T-helper 17 cell (primary cell): ENCODE results near the gene ZNF79. TPM values are rescaled to one million over a fixed set of nuclear protein-coding genes. Genes with fewer than 3 reads are reported as not detected.

ENCODE experiments used
- ATAC-seq: fragments of 150-1000 bp; cut with Tn5 transposase; 2 replicates; pipeline ENCODE4 v1.10.0; 2021; ENCODE audit warnings: mild to moderate bottlenecking, moderate library complexity
- DNase-seq, 3 donors: peaks; one replicate each; pipeline versions ENCODE4 v3.0.0 to v3.0.0-alpha.2; 2020 to 2021
- H3K9me3 ChIP-seq: one replicate; pipeline ENCODE4 v1.7.0; 2013; ENCODE audit warnings: low read length, mild to moderate bottlenecking; ENCODE audit not compliant: control insufficient read depth, poor library complexity, severe bottlenecking
- H3K27ac Mint-ChIP-seq: one replicate; pipeline ENCODE4 v1.8.0; 2022; ENCODE audit warnings: mild to moderate bottlenecking, moderate library complexity, mixed read lengths
- H3K27me3 Mint-ChIP-seq: one replicate; pipeline ENCODE4 v1.8.0; 2022; ENCODE audit warnings: mixed read lengths
- H3K36me3 Mint-ChIP-seq: one replicate; pipeline ENCODE4 v1.8.0; 2022; ENCODE audit warnings: low read depth, mixed read lengths
- H3K4me1 Mint-ChIP-seq: one replicate; pipeline ENCODE4 v1.8.0; 2022; ENCODE audit warnings: mild to moderate bottlenecking, mixed read lengths
- H3K4me3 Mint-ChIP-seq: one replicate; pipeline ENCODE4 v1.8.0; 2022; ENCODE audit warnings: mild to moderate bottlenecking, moderate library complexity, mixed read lengths
- total RNA-seq, 4 donors: library from RNA in 2 of 4; stranded (reverse) in 2 of 4; gene quantifications; one replicate each; pipeline ENCODE4 v1.2.3 and lab custom pipeline; 2022 to 2026

The ZNF79 gene
- total RNA-seq, 2 donors from 2014 or later, result 7.9 to 8.4 TPM

GRCh38 chr9:127422133-127422782, 1.9 kb upstream of the ZNF79 start:
- DNase-seq (no peak), ATAC-seq (no peak)
- H3K9me3 ChIP-seq, result no peaks in the 10 kb centered on the region
- Mint-ChIP-seq H3K36me3 (peaks cover 2% of the 10 kb centered on the region), H3K27ac (peak overlapping the region; percentile 97), H3K27me3 (no peaks in the 10 kb centered on the region), H3K4me1 (peaks cover 33% of the 10 kb centered on the region), H3K4me3 (no peak overlapping the region)

- H3K9me3 ChIP-seq, result no peaks in the 10 kb centered on the region
- Mint-ChIP-seq H3K4me1 (peaks cover 35% of the 10 kb centered on the region), H3K27me3 (no peaks in the 10 kb centered on the region), H3K27ac (peak overlapping the region; percentile 97), H3K4me3 (peak overlapping the region; percentile 98), H3K36me3 (peaks cover 2% of the 10 kb centered on the region)
- ATAC-seq (no peak), DNase-seq (no peak)
Observed at GRCh38 chr9:127422787-127423186, 1.4 kb upstream of the ZNF79 start.

- no peaks in the 10 kb centered on the region for H3K27me3 Mint-ChIP-seq
Observed at GRCh38 chr9:127423476-127423933, 677 bp upstream of the ZNF79 start.

GRCh38 chr9:127424676-127424999, 456 bp downstream of the ZNF79 start:
- peak overlapping the region; percentile 98 for H3K4me3 Mint-ChIP-seq
- no peaks in the 10 kb centered on the region for H3K27me3 Mint-ChIP-seq
- H3K36me3 Mint-ChIP-seq, result peaks cover 2% of the 10 kb centered on the region
- ATAC-seq (peak; percentile 64), DNase-seq (peak in 2 of 3 donors; percentile 21 to 25)
- H3K27ac Mint-ChIP-seq, result peak overlapping the region; percentile 97
- H3K9me3 ChIP-seq, result no peaks in the 10 kb centered on the region
- peaks cover 32% of the 10 kb centered on the region for H3K4me1 Mint-ChIP-seq

More at GRCh38 chr9:127423476-127423933, 677 bp upstream of the ZNF79 start:
- DNase-seq, result no peak
- Mint-ChIP-seq H3K36me3 (peaks cover 2% of the 10 kb centered on the region), H3K27ac (peak overlapping the region; percentile 97), H3K4me3 (peak overlapping the region; percentile 98), H3K4me1 (peaks cover 35% of the 10 kb centered on the region)
- no peaks in the 10 kb centered on the region for H3K9me3 ChIP-seq
- ATAC-seq, result no peak

GRCh38 chr9:127426756-127427155, 2.6 kb downstream of the ZNF79 start:
- no peak for ATAC-seq
- peaks cover 5% of the 10 kb centered on the region for H3K36me3 Mint-ChIP-seq
- peak overlapping the region; percentile 12 for H3K4me3 Mint-ChIP-seq
- H3K27me3 Mint-ChIP-seq, result no peaks in the 10 kb centered on the region
- H3K4me1 Mint-ChIP-seq, result peaks cover 42% of the 10 kb centered on the region
- no peaks in the 10 kb centered on the region for H3K9me3 ChIP-seq
- DNase-seq, result no peak
- H3K27ac Mint-ChIP-seq, result peak overlapping the region; percentile 29

- no peak overlapping the region for H3K27ac Mint-ChIP-seq
- peaks cover 7% of the 10 kb centered on the region for H3K36me3 Mint-ChIP-seq
- no peaks in the 10 kb centered on the region for H3K27me3 Mint-ChIP-seq
- no peak for DNase-seq
- H3K4me3 Mint-ChIP-seq, result no peak overlapping the region
- H3K4me1 Mint-ChIP-seq, result peaks cover 33% of the 10 kb centered on the region
- no peaks in the 10 kb centered on the region for H3K9me3 ChIP-seq
- ATAC-seq, result no peak
Observed at GRCh38 chr9:127428348-127428747, 4.2 kb downstream of the ZNF79 start.

- H3K9me3 ChIP-seq, result no peaks in the 10 kb centered on the region
- peaks cover 32% of the 10 kb centered on the region for H3K4me1 Mint-ChIP-seq
- DNase-seq (no peak), ATAC-seq (no peak)
- peaks cover 15% of the 10 kb centered on the region for H3K36me3 Mint-ChIP-seq
- H3K27me3 Mint-ChIP-seq, result no peaks in the 10 kb centered on the region
- H3K4me3 Mint-ChIP-seq, result no peak overlapping the region
- peak overlapping the region; percentile 75 for H3K27ac Mint-ChIP-seq
Observed at GRCh38 chr9:127430415-127430814, 6.2 kb downstream of the ZNF79 start.

- Mint-ChIP-seq H3K27ac (peak overlapping the region; percentile 89), H3K27me3 (no peaks in the 10 kb centered on the region), H3K4me3 (peak overlapping the region; percentile 77), H3K36me3 (peaks cover 17% of the 10 kb centered on the region), H3K4me1 (peaks cover 24% of the 10 kb centered on the region)
- DNase-seq (peak in 1 of 3 donors; percentile 26), ATAC-seq (peak; percentile 95)
- H3K9me3 ChIP-seq, result no peaks in the 10 kb centered on the region
Observed at GRCh38 chr9:127437497-127438264, 13.5 kb downstream of the ZNF79 start.

- DNase-seq (no peak), ATAC-seq (no peak)
- Mint-ChIP-seq H3K4me3 (peak overlapping the region; percentile 60), H3K4me1 (peaks cover 23% of the 10 kb centered on the region), H3K27ac (peak overlapping the region; percentile 89), H3K36me3 (peaks cover 15% of the 10 kb centered on the region), H3K27me3 (no peaks in the 10 kb centered on the region)
- H3K9me3 ChIP-seq, result no peaks in the 10 kb centered on the region
Observed at GRCh38 chr9:127438394-127438793, 14.2 kb downstream of the ZNF79 start.

- no peak for ATAC-seq
- H3K4me3 Mint-ChIP-seq, result no peak overlapping the region
- peak overlapping the region; percentile 29 for H3K27ac Mint-ChIP-seq
- no peaks in the 10 kb centered on the region for H3K9me3 ChIP-seq
- H3K27me3 Mint-ChIP-seq, result no peaks in the 10 kb centered on the region
- DNase-seq, result no peak
- peaks cover 19% of the 10 kb centered on the region for H3K36me3 Mint-ChIP-seq
- H3K4me1 Mint-ChIP-seq, result peaks cover 8% of the 10 kb centered on the region
Observed at GRCh38 chr9:127444283-127444920, 20.2 kb downstream of the ZNF79 start.

GRCh38 chr9:127444921-127445850, 21.0 kb downstream of the ZNF79 start:
- no peak for DNase-seq
- Mint-ChIP-seq H3K4me3 (no peak overlapping the region), H3K4me1 (peaks cover 12% of the 10 kb centered on the region), H3K27me3 (no peaks in the 10 kb centered on the region), H3K36me3 (peaks cover 17% of the 10 kb centered on the region), H3K27ac (peak overlapping the region; percentile 32)
- ATAC-seq, result no peak
- H3K9me3 ChIP-seq, result no peaks in the 10 kb centered on the region

- Mint-ChIP-seq H3K4me3 (no peak overlapping the region), H3K27me3 (no peaks in the 10 kb centered on the region), H3K4me1 (peaks cover 17% of the 10 kb centered on the region), H3K27ac (peak overlapping the region; percentile 32), H3K36me3 (peaks cover 12% of the 10 kb centered on the region)
- DNase-seq (no peak), ATAC-seq (no peak)
- peaks cover 2% of the 10 kb centered on the region for H3K9me3 ChIP-seq
Observed at GRCh38 chr9:127445851-127446712, 21.9 kb downstream of the ZNF79 start.
